Common myeloid progenitor, CD34-positive (primary cell): ENCODE measurements around the gene ARHGEF10L.

Experiments used
- CTCF ChIA-PET: fragments of 350-600 bp; sonication (Branson Sonifier 250); formaldehyde crosslinking; loops from one replicate; lab custom pipeline; 2021; ENCODE audit warnings: antibody characterized with exemption; lab: Charles Lee
- POLR2A ChIA-PET: fragments of 350-600 bp; sonication (Branson Sonifier 250); formaldehyde crosslinking; loops from one replicate; lab custom pipeline; 2021; ENCODE audit warnings: antibody characterized with exemption; lab: Charles Lee
- DNase-seq, 3 donors: peaks; one replicate each; pipeline versions ENCODE4 v3.0.0 to v3.0.0-alpha.2; 2013
- H3K27ac ChIP-seq, 2 experiments: 1 replicate in 1 of 2; 2 replicates in 1 of 2; pipeline ENCODE4 v1.7.0; 2013; ENCODE audit warnings: inconsistent platforms in 2 of 2, low read length in 2 of 2, mild to moderate bottlenecking in 2 of 2, low read depth in 1 of 2, moderate library complexity in 1 of 2; ENCODE audit not compliant: severe bottlenecking in 2 of 2, insufficient read depth in 1 of 2, poor library complexity in 1 of 2
- H3K27me3 ChIP-seq, 5 experiments: replicated peaks in 2 of 5; 1 replicate in 3 of 5; 2 replicates in 2 of 5; pipeline versions ENCODE4 v1.6.1 to v1.7.0; 2013; ENCODE audit warnings: low read length in 4 of 5, mild to moderate bottlenecking in 2 of 5, moderate library complexity in 2 of 5, inconsistent platforms in 1 of 5; ENCODE audit not compliant: insufficient read depth in 5 of 5, control insufficient read depth in 4 of 5
- H3K36me3 ChIP-seq, 4 experiments: 1 replicate in 2 of 4; 2 replicates in 2 of 4; pipeline versions ENCODE4 v1.6.1 to v1.7.0; 2013; ENCODE audit warnings: low read length in 3 of 4, control low read depth in 1 of 4, mild to moderate bottlenecking in 1 of 4; ENCODE audit not compliant: control insufficient read depth in 4 of 4, insufficient read depth in 4 of 4
- H3K4me1 ChIP-seq, 4 experiments: 1 replicate in 3 of 4; 2 replicates in 1 of 4; pipeline versions ENCODE4 v1.6.1 to v1.7.1; 2013; ENCODE audit warnings: low read length in 3 of 4, mild to moderate bottlenecking in 3 of 4, control low read depth in 1 of 4, inconsistent platforms in 1 of 4, moderate library complexity in 1 of 4; ENCODE audit not compliant: control insufficient read depth in 4 of 4, insufficient read depth in 4 of 4; ENCODE audit errors: control extremely low read depth in 1 of 4
- H3K4me3 ChIP-seq, 7 experiments: 1 replicate in 4 of 7; 2 replicates in 3 of 7; pipeline versions ENCODE4 v1.5.1 to v1.7.0; 2013; ENCODE audit warnings: mild to moderate bottlenecking in 7 of 7, low read length in 6 of 7, moderate library complexity in 6 of 7, inconsistent platforms in 2 of 7, low read depth in 2 of 7, control low read depth in 1 of 7; ENCODE audit not compliant: insufficient read depth in 4 of 7, control insufficient read depth in 1 of 7; ENCODE audit errors: extremely low read depth in 1 of 7
- H3K9me3 ChIP-seq, 5 experiments: 1 replicate in 4 of 5; 2 replicates in 1 of 5; pipeline versions ENCODE4 v1.6.1 to v1.7.1; 2013; ENCODE audit warnings: low read length in 4 of 5, mild to moderate bottlenecking in 2 of 5, inconsistent platforms in 1 of 5, low read depth in 1 of 5, moderate library complexity in 1 of 5; ENCODE audit not compliant: control insufficient read depth in 4 of 5, insufficient read depth in 2 of 5; ENCODE audit errors: control extremely low read depth in 1 of 5
- WGBS: methylation state at CpG from one replicate; pipeline ENCODE4 v1.1.5; 2013; ENCODE audit not compliant: insufficient coverage; 5-methylcytosine and 5-hydroxymethylcytosine counted together

ARHGEF10L gene

DNA sequence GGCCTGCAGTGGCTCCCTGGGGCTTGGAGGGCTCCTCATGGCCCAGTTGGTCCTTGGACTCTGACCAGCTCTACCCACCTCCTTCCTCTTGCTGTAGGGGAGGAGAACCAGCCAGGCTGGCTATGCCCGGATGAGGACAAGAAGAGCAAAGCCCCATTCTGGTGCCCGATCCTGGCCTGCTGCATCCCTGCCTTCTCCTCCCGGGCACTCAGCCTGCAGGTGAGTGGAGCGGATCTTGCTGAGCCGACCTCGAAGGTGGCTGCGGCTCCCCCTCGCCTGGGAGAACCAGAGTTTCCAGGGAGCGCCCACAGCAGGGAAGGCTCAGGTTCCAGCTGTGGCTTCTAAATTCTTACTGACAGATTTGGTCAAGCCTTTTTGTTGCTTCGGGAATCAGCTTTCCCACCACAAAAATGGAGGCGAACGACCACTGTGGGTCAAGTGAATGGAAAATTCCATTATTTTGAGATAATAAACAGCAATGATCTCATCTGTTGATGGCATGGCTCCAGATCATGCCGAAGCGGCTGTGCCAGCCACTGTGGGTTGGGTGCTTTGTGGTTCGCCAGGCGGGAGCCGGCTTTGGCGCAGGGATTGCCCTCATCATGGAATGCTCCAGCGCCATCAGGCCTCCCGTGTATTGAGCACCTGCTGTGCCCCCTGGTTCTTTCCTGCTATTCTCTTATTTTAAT lies 109.1 kb downstream of the ARHGEF10L start:
- H3K4me3 ChIP-seq = no peak overlapping the region
- H3K9me3 ChIP-seq = no peaks in the 10 kb centered on the region
- 98% methylated on average over 18 of the region's 20 CpGs for WGBS
- H3K36me3 ChIP-seq = no peaks in the 10 kb centered on the region
- ChIA-PET POLR2A (no interaction called here), CTCF (interaction anchor here (0.6 kb wide), 1 partner anchor 36 kb away, joined by 3 read pairs; no protein-coding TSS in a partner anchor)
- H3K27me3 ChIP-seq = peaks cover 0 to 7% (median 0%) of the 10 kb centered on the region in 5 experiments
- DNase-seq = no peak
- H3K27ac ChIP-seq = no peak overlapping the region
- no peaks in the 10 kb centered on the region for H3K4me1 ChIP-seq

GRCh38 chr1:17649371-17650106 lies 110.0 kb downstream of the ARHGEF10L start:
- WGBS = 96% methylated on average over 11 of the region's 11 CpGs
- Histone ChIP-seq H3K4me1 (no peaks in the 10 kb centered on the region), H3K4me3 (no peak overlapping the region), H3K27me3 (peaks cover 0 to 2% (median 0%) of the 10 kb centered on the region in 5 experiments), H3K9me3 (no peaks in the 10 kb centered on the region), H3K27ac (no peak overlapping the region), H3K36me3 (no peaks in the 10 kb centered on the region)
- no peak for DNase-seq
- ChIA-PET CTCF (no interaction called here), POLR2A (no interaction called here)

DNA sequence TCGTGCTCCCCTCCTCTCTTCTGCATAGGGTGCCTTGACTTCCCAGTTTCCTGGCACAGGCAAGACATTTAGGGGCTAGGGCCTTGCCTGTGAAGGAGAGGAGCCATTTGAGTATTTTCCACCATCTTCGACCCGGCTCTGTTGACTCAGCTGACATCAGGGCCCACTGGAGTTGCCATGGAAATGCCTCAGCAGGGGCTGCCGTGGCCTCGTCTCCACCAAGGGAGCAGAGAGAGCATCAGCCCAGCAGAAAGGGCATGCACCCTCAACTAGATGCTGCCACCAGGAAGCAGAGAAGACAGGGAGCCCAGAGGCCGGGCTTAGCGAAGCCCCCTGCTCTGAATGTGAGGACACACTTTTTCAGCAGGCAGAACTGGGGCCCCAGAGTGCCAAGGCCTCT lies 113.8 kb downstream of the ARHGEF10L start:
- no peaks in the 10 kb centered on the region for H3K36me3 ChIP-seq
- POLR2A ChIA-PET = no interaction called here
- CTCF ChIA-PET = interaction anchor here (0.9 to 2.5 kb wide), 7 partner anchors 9 to 922 kb away, joined by 3 to 7 read pairs (median 3); no protein-coding TSS in a partner anchor
- DNase-seq = no peak
- WGBS = 94% methylated on average over 7 of the region's 7 CpGs
- H3K4me1 ChIP-seq = no peaks in the 10 kb centered on the region
- H3K27me3 ChIP-seq = no peaks in the 10 kb centered on the region
- H3K9me3 ChIP-seq = no peaks in the 10 kb centered on the region
- no peak overlapping the region for H3K27ac ChIP-seq
- H3K4me3 ChIP-seq = no peak overlapping the region

DNA sequence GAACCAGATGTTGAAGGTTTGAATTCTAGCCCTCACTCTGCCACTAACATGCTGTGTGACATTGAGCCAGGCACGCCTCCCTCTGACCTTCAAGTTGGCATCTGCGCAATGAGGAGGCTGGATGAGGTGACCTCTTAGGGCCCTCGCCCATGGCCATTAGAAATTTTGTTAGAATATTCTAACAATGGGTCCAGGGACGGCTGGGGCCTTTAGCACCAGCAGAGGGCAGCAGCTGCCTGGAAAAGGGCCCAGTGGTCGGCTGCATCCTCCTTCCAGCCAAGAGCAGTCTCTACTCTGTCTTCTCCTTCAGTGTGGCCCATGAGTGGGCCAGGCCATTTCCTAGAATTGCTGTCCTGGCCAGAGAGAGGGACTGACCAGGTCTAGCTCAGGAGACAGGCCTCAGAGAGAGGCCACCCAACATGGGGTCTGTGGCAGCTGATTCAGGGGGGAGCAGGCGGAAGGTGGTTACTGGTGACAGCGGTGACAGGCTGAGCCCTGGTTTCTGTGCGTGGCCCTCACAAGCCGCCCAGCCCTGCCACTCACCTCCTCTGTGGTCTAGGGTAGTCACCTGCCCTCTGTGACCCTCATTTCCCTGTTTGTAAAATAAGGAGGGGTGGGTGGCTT lies 114.3 kb downstream of the ARHGEF10L start:
- Histone ChIP-seq H3K27me3 (no peaks in the 10 kb centered on the region), H3K36me3 (no peaks in the 10 kb centered on the region), H3K4me1 (no peaks in the 10 kb centered on the region), H3K4me3 (no peak overlapping the region), H3K9me3 (no peaks in the 10 kb centered on the region), H3K27ac (no peak overlapping the region)
- 54% methylated on average over 7 of the region's 9 CpGs for WGBS
- DNase-seq = peak; percentile 17 to 52 (median 41)
- ChIA-PET POLR2A (no interaction called here), CTCF (interaction anchor here (1.1 to 2.5 kb wide), 4 partner anchors 13 to 515 kb away, joined by 3 to 7 read pairs (median 3); no protein-coding TSS in a partner anchor)

- H3K36me3 ChIP-seq = no peaks in the 10 kb centered on the region
- CTCF ChIA-PET = interaction anchor here (1.5 to 2.5 kb wide), 2 partner anchors 13 to 514 kb away, joined by 3 to 7 read pairs; no protein-coding TSS in a partner anchor
These were observed 115.0 kb downstream of the ARHGEF10L start for GRCh38 chr1:17654519-17654918.

DNA sequence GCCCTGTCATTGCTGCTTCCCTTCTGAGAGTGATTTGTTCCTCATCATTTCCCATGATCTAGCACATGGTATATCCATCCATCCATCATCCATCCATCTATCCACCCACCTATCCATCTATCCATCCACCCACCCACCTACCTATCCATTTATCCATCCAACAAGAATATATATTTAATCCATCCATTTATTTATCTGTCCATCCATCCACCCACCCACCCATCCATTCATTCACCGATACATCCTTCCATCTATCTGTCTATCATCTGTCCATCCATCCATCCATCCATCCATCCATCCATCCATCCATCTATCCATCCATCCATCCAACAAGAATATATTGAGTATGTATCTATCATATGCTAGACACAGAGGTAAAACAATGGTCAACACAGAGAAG lies 115.7 kb downstream of the ARHGEF10L start:
- Histone ChIP-seq H3K4me1 (no peaks in the 10 kb centered on the region), H3K4me3 (no peak overlapping the region), H3K27me3 (no peaks in the 10 kb centered on the region), H3K27ac (no peak overlapping the region), H3K36me3 (no peaks in the 10 kb centered on the region), H3K9me3 (no peaks in the 10 kb centered on the region)
- 100% methylated on average over 1 of the region's 1 CpG for WGBS
- ChIA-PET CTCF (interaction anchor here (1.2 kb wide), 1 partner anchor 170 kb away, joined by 3 read pairs; no protein-coding TSS in a partner anchor), POLR2A (no interaction called here)
- DNase-seq = no peak

More at GRCh38 chr1:17654519-17654918, 115.0 kb downstream of the ARHGEF10L start:
- 89% methylated on average over 2 of the region's 2 CpGs for WGBS
- H3K4me3 ChIP-seq = no peak overlapping the region
- no peak overlapping the region for H3K27ac ChIP-seq
- H3K27me3 ChIP-seq = no peaks in the 10 kb centered on the region
- no peaks in the 10 kb centered on the region for H3K4me1 ChIP-seq
- no peaks in the 10 kb centered on the region for H3K9me3 ChIP-seq
- POLR2A ChIA-PET = no interaction called here
- DNase-seq = no peak
